ENCODE results near the gene MARF1. TPM values are rescaled to one million over a fixed set of nuclear protein-coding genes. Genes with fewer than 3 reads are reported as not detected.

The MARF1 gene
- total RNA-seq, 1 donor from 2014 or later = 16.0 TPM

DNA sequence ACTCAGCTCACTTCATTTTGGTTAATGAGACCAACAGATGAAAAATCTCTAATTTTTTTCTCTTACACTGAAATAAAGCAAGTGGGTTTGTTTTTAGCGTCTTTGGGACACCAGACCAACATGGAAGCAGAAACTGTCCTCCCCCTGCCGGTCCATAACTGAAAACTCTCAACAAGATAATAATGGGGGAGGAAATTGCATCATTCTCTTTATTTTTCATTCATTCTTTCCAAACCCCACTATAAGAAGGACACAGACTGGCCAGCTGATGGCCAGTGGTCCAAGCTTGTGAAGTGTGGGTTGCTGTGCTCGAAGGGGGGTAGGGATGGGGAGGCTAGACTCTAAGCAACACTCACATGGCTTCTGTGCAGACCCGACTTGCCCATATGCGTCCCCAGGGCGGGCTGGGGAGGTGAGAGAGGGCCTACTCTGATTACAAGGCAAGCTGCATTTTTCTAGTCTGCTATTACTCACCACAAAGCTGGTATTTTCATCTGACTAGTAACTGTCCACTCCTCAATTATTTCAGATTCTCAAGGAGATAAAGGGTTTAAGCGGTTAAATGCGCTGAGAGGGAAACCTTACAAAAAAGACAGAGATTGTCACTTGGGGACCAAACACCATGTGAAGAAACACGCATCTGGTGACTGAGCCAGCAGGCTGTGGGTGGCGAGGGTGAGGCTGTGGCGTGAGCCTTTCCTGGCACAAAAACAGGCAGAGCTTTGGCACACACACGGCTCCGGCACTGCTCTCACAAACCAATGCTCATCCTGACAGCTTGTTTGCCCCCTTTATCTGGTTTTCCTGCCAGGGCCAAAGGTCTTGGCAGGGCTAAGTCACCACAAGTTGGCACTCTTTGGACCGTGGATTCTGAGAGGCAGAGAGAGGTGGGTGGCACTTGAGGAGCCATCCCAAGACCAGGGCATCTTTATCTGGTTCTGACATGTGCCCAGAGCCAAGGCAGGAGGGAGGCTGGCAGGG, 38.2 kb downstream of the MARF1 start:
- intact Hi-C loops (cut with DNase I) = no loop called here
- TF ChIP-seq, protein P1, sequence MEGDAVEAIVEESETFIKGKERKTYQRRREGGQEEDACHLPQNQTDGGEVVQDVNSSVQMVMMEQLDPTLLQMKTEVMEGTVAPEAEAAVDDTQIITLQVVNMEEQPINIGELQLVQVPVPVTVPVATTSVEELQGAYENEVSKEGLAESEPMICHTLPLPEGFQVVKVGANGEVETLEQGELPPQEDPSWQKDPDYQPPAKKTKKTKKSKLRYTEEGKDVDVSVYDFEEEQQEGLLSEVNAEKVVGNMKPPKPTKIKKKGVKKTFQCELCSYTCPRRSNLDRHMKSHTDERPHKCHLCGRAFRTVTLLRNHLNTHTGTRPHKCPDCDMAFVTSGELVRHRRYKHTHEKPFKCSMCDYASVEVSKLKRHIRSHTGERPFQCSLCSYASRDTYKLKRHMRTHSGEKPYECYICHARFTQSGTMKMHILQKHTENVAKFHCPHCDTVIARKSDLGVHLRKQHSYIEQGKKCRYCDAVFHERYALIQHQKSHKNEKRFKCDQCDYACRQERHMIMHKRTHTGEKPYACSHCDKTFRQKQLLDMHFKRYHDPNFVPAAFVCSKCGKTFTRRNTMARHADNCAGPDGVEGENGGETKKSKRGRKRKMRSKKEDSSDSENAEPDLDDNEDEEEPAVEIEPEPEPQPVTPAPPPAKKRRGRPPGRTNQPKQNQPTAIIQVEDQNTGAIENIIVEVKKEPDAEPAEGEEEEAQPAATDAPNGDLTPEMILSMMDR (IDR thresholded peaks at IDR 0.05) = no peak
- Histone ChIP-seq H3K4me1 (no peaks in the 10 kb centered on the region), H3K27ac (peak overlapping the region in 1 of 2 donors; percentile 21), H3K9me3 (no peaks in the 10 kb centered on the region), H3K27me3 (no peaks in the 10 kb centered on the region), H3K4me3 (no peak overlapping the region), H3K36me3 (peaks cover 72 to 92% of the 10 kb centered on the region in 2 donors)
- no peak for DNase-seq (ENCODE audit: low spot score in 2 of 2)

DNA sequence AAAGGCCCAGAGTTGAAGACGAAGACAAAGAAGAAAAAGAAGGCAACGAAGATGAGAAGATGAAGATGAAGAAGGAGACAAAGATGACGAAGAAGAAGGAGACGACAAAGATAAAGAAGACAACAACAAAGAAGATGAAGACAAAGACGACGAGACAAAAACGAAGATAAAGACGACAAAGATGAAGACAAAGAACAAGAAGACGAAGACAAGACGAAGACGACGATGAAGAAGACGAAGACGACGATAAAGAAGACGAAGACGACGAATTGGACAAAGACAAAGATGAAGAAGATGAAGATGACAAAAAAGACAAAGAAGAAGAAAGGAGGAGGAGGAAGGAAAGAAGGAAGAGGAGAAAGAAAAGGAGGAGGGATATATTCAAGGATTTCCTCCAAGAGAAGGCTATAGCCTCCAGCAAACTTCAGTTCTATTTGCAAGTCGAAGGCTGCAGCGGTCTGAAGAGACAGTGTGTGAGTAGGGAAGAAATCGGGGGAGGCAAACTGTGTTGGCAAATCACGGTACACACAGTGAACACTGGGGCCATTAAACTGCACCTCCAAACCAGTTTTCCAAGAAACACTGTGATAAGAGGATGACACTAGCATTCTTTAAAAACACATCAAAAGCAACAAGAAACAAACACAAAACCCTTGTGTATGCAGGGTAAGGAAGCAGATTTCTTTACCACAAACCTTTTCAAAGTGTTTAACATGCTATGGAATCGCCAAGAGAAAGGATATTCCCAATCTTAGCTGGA, 40.5 kb downstream of the MARF1 start:
- Histone ChIP-seq H3K27ac (no peak overlapping the region), H3K36me3 (peaks cover 65 to 91% of the 10 kb centered on the region in 2 donors), H3K4me3 (no peak overlapping the region), H3K9me3 (no peaks in the 10 kb centered on the region), H3K4me1 (peaks cover 0 to 7% of the 10 kb centered on the region in 2 donors), H3K27me3 (no peaks in the 10 kb centered on the region)
- DNase-seq (ENCODE audit: low spot score in 2 of 2) = no peak
- intact Hi-C loops (cut with DNase I) = no loop called here
- TF ChIP-seq, protein P1 (IDR thresholded peaks at IDR 0.05) = no peak

DNA sequence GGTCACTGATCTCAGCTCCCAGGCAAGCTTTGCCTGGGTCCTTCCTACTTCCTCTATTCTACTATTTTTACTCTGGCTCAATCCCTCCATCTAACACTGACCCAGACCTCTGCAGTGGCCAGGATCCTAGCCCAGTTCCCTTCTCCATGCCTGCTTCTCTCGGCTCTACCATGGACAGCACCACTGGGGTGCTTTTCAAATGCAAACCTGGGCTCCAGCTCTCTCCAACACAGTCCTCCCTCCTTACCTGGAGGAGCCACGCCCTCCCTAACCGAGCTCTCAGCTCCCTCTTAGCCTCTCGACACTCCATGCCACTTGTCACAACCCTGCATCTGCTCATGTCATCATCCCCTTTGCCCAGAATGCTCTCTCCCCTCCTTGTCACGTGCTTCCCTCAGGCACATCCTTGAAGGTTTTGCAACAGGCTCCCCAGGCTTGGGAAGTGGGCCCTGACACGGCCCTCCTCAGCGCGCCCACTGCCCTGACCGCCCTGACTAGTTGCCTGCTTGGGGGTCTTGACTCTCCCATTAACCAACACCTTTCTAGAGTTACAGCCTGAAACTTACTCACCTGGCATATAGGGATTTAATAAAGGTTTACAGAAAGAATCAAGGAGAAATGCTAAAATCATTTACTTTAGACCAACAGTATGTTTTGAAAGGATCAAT, 41.6 kb downstream of the MARF1 start:
- no peak for DNase-seq (ENCODE audit: low spot score in 2 of 2)
- Histone ChIP-seq H3K27me3 (no peaks in the 10 kb centered on the region), H3K4me3 (no peak overlapping the region), H3K4me1 (peaks cover 0 to 10% of the 10 kb centered on the region in 2 donors), H3K27ac (no peak overlapping the region), H3K36me3 (peaks cover 58 to 90% of the 10 kb centered on the region in 2 donors), H3K9me3 (no peaks in the 10 kb centered on the region)
- TF ChIP-seq, protein P1 (IDR thresholded peaks at IDR 0.05) = no peak
- intact Hi-C loops (cut with DNase I) = no loop called here

DNA sequence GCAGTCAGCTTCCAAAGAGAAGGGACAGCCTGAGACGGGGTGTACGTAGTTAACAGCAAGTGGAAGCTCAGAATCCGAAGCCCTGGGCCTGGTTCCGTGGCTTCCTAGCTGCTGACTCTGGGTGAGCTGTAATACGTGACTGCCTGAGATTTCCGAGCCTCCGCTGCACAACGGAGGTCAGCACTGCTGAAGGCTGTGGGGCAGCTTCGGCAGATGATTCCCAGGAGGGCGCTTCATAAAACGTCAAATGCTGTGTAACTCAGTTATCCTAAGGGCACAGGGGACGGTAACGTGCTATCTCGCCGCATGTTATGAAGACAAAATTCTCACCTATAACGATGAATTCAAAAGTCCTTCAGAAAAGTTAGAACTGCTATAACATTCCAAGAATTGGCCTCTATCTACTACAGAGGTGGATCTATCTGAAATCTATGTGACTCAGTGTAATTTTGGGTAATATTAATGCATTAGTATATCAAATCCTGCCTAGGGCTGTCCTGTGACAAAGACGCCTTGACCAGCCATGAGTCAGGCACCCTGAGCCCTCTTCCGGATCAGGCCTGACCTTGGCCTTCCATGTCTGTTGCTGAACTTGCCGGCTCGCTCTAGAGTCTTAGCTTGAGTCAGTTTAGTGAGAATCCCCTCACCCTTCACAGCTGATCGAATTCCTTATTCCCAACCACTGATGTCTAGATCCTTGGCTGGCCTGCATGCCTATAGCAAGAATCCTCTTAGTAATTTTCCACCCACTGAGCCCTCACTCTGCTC, 43.5 kb downstream of the MARF1 start:
- H3K36me3 ChIP-seq = peaks cover 55 to 91% of the 10 kb centered on the region in 2 donors
- intact Hi-C loops (cut with DNase I) = no loop called here

More for the DNA sequence above, 43.5 kb downstream of the MARF1 start:
- TF ChIP-seq, protein P1 (IDR thresholded peaks at IDR 0.05) = no peak
- no peaks in the 10 kb centered on the region for H3K9me3 ChIP-seq
- no peak overlapping the region for H3K27ac ChIP-seq
- DNase-seq (ENCODE audit: low spot score in 2 of 2) = no peak
- H3K4me3 ChIP-seq = no peak overlapping the region
- H3K4me1 ChIP-seq = peaks cover 0 to 10% of the 10 kb centered on the region in 2 donors
- no peaks in the 10 kb centered on the region for H3K27me3 ChIP-seq
